Right ventricle myocardium inferior (tissue), 1 donor: ENCODE measurements around the gene ACAD10. TPM values are rescaled to one million over a fixed set of nuclear protein-coding genes. Genes with fewer than 3 reads are reported as not detected.
"Not testable (repeated sequence)": the region's sequence is repeated elsewhere in the genome, so short reads cannot be mapped to it uniquely, and the experiment has no call there.

Experiments used
- ATAC-seq: fragments of 200-7000 bp; cut with Tn5 transposase; one replicate; pipeline ENCODE4 v1.9.1; 2020; ENCODE audit warnings: mild to moderate bottlenecking, moderate library complexity
- DNase-seq: peaks from one replicate; pipeline ENCODE4 v3.0.0; 2021; ENCODE audit errors: missing footprints
- intact Hi-C: fragments of 100-400 bp; cut with DNase I; formaldehyde crosslinking; loops from one replicate; pipeline ENCODE4 v1.11.0; 2022
- total RNA-seq: library from RNA; stranded (reverse); fragmentation: NEBNext Ultra II Directional; extraction: Animal tissue kit (Norgen Biotek cat#: 25700); gene quantifications from one replicate; pipeline ENCODE4 v1.2.1, GENCODE V29; 2021
- donor health status: DM: no; HTN: yes; CAD: no; lungs with severe emphysema.

The ACAD10 gene
- total RNA-seq, 1 donor from 2014 or later, result 27.8 TPM

- DNase-seq, ATAC-seq: not testable (repeated sequence)
- intact Hi-C loops, result loop anchor here (10.0 kb wide), 1 partner anchor 290 kb away; no protein-coding TSS in a partner anchor
Observed at GRCh38 chr12:111684485-111685198, 1.2 kb upstream of the ACAD10 start.

GRCh38 chr12:111685322-111685810 is 487 bp upstream of the ACAD10 start:
- DNase-seq (no peak), ATAC-seq (no peak)
- intact Hi-C loops, result loop anchor here (10.0 kb wide), 1 partner anchor 291 kb away; no protein-coding TSS in a partner anchor

- intact Hi-C loops, result loop anchor here (10.0 kb wide), 1 partner anchor 292 kb away; no protein-coding TSS in a partner anchor
- DNase-seq (no peak), ATAC-seq (no peak)
Observed at GRCh38 chr12:111686574-111687105, 787 bp downstream of the ACAD10 start.

- DNase-seq (no peak), ATAC-seq (no peak)
- intact Hi-C loops, result loop anchor here (10.0 kb wide), 1 partner anchor 292 kb away; no protein-coding TSS in a partner anchor
Observed at GRCh38 chr12:111687255-111687654, 1.4 kb downstream of the ACAD10 start.

- DNase-seq, result no peak
- intact Hi-C loops, result loop anchor here (10.0 kb wide), 1 partner anchor 293 kb away; no protein-coding TSS in a partner anchor
- ATAC-seq, result no peak
Observed at GRCh38 chr12:111687952-111688351, 2.1 kb downstream of the ACAD10 start.

- ATAC-seq, result no peak
- no peak for DNase-seq
- intact Hi-C loops, result no loop called here
Observed at GRCh38 chr12:111691262-111691661, 5.4 kb downstream of the ACAD10 start.

- intact Hi-C loops, result no loop called here
- ATAC-seq, result no peak
- DNase-seq, result no peak
Observed at GRCh38 chr12:111692575-111693210, 6.8 kb downstream of the ACAD10 start.

GRCh38 chr12:111693818-111694217 is 8.0 kb downstream of the ACAD10 start:
- DNase-seq (no peak), ATAC-seq (peak; percentile 73)
- intact Hi-C loops, result no loop called here

GRCh38 chr12:111699962-111700361 is 14.1 kb downstream of the ACAD10 start:
- ATAC-seq (no peak), DNase-seq (no peak)
- intact Hi-C loops, result no loop called here

- intact Hi-C loops, result no loop called here
- DNase-seq (no peak), ATAC-seq (no peak)
Observed at GRCh38 chr12:111705672-111706071, 19.8 kb downstream of the ACAD10 start.

GRCh38 chr12:111706145-111706544 is 20.3 kb downstream of the ACAD10 start:
- ATAC-seq (no peak), DNase-seq (no peak)
- intact Hi-C loops, result no loop called here

GRCh38 chr12:111715279-111715678 is 29.4 kb downstream of the ACAD10 start:
- peak; percentile 94 for ATAC-seq

GRCh38 chr12:111719316-111719715 is 33.5 kb downstream of the ACAD10 start:
- ATAC-seq, DNase-seq, intact Hi-C loops: not testable (repeated sequence)

More at GRCh38 chr12:111715279-111715678, 29.4 kb downstream of the ACAD10 start:
- peak; percentile 83 for DNase-seq
- intact Hi-C loops, result no loop called here

GRCh38 chr12:111720457-111720856 is 34.6 kb downstream of the ACAD10 start:
- intact Hi-C loops, result no loop called here
- ATAC-seq, result no peak
- no peak for DNase-seq

GRCh38 chr12:111723646-111724360 is 38.0 kb downstream of the ACAD10 start:
- intact Hi-C loops, DNase-seq, ATAC-seq: not testable (repeated sequence)

GRCh38 chr12:111728795-111729194 is 42.9 kb downstream of the ACAD10 start:
- intact Hi-C loops, result no loop called here
- ATAC-seq, result no peak
- no peak for DNase-seq

GRCh38 chr12:111730420-111730819 is 44.6 kb downstream of the ACAD10 start:
- intact Hi-C loops, result no loop called here
- ATAC-seq, result no peak
- DNase-seq, result no peak

- no peak for DNase-seq
Observed at GRCh38 chr12:111732786-111733185, 46.9 kb downstream of the ACAD10 start.

GRCh38 chr12:111733340-111733915 is 47.6 kb downstream of the ACAD10 start:
- intact Hi-C loops, result no loop called here
- ATAC-seq (no peak), DNase-seq (no peak)

More at GRCh38 chr12:111732786-111733185, 46.9 kb downstream of the ACAD10 start:
- no peak for ATAC-seq
- intact Hi-C loops, result no loop called here
